ENCODE measurements around the gene ISG20L2.

Gene ISG20L2

GRCh38 chr1:156750711-156751450, 22.3 kb upstream of the ISG20L2 start:
- DNase-seq (ENCODE audit: low read depth in 1 of 2, low spot score in 1 of 2): peak in 1 of 2 experiments; percentile 61
- no peak for TF ChIP-seq JUND (IDR thresholded peaks at IDR 0.05; ENCODE audit: low read depth)
- in situ Hi-C loops (cut with HindIII; ENCODE audit: low pct_unique_long_range_greater_than_20kb, low sequenced_read_pairs): no loop called here

GRCh38 chr1:156750191-156750672, 21.7 kb upstream of the ISG20L2 start:
- DNase-seq (ENCODE audit: low read depth in 1 of 2, low spot score in 1 of 2): peak; percentile 64 to 78
- TF ChIP-seq JUND (IDR thresholded peaks at IDR 0.05; ENCODE audit: low read depth): no peak
- in situ Hi-C loops (cut with HindIII; ENCODE audit: low pct_unique_long_range_greater_than_20kb, low sequenced_read_pairs): no loop called here

DNA sequence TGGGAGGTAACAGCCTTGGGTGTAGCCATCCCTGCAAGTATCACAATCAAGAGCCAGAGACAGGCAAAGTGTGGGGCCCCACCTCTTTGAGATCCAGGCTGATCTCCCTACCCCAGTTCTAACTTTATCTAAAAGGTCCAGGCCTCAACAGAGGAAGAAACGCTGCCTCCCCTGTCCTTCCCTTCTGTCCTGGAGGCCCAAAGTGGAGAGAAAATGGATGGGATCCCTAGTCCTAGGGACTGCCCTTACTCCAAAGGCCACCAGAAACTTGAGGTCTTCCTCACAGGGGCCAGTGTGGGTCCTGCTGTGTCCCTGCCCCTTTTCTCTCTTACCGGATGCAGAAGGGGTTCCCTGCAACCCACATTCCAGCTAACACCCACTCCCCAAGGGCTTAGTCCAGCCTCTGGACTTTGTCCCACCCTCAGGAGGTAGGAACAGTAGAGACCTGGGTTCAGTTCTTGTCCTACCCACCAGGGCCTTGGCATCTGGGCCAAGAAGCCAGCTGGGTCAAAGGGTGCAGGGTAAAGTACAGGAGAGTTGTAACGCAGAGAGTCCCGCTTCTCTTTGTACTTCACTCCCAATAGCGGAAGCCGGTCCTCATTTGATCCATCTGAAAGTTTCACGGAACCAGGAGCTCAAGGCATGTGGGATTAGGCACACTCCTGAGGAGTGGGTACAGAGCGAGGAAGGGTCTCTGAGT, 21.0 kb upstream of the ISG20L2 start:
- in situ Hi-C loops (cut with HindIII; ENCODE audit: low pct_unique_long_range_greater_than_20kb, low sequenced_read_pairs): no loop called here
- no peak for TF ChIP-seq JUND (IDR thresholded peaks at IDR 0.05; ENCODE audit: low read depth)
- no peak for DNase-seq (ENCODE audit: low read depth in 1 of 2, low spot score in 1 of 2)

DNA sequence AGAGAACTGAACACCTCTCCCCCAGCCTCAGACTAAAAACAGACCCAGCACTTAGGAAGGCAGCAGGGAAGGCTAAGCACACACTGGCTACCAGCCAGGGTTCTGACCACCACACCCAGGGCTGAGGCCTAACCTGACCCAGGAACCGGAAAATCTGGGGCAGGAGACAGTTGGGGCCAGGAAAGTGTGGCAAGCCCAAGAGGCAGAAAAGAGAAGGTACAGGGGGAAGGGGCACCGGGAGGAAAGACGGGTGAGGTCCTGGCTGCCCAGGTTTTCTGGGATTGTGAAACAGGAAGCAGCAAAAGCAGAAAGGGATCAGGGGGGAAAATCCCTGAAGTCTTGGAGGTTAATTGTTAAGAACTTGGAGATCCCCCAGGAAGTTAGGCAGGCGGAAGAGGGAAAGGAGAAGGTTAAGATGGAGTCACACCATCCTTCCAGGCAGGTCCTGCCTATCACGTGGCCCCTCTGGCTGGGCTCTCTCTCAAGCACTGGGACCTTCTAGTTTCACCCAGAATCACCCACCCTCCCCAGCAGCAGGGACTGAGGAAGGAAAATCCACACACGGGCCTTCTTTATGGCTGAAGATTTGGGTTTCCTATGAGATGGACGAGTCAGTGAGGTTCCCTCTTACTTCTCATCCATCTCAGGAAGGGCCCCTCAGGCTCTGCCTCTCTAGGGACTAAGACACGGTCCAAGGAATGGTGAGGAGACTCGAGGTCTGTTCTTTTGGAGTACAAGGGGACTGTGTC, 20.3 kb upstream of the ISG20L2 start:
- peak in 1 of 2 experiments; percentile 89 for DNase-seq (ENCODE audit: low read depth in 1 of 2, low spot score in 1 of 2)
- no peak for TF ChIP-seq JUND (IDR thresholded peaks at IDR 0.05; ENCODE audit: low read depth)
- in situ Hi-C loops (cut with HindIII; ENCODE audit: low pct_unique_long_range_greater_than_20kb, low sequenced_read_pairs): no loop called here

DNA sequence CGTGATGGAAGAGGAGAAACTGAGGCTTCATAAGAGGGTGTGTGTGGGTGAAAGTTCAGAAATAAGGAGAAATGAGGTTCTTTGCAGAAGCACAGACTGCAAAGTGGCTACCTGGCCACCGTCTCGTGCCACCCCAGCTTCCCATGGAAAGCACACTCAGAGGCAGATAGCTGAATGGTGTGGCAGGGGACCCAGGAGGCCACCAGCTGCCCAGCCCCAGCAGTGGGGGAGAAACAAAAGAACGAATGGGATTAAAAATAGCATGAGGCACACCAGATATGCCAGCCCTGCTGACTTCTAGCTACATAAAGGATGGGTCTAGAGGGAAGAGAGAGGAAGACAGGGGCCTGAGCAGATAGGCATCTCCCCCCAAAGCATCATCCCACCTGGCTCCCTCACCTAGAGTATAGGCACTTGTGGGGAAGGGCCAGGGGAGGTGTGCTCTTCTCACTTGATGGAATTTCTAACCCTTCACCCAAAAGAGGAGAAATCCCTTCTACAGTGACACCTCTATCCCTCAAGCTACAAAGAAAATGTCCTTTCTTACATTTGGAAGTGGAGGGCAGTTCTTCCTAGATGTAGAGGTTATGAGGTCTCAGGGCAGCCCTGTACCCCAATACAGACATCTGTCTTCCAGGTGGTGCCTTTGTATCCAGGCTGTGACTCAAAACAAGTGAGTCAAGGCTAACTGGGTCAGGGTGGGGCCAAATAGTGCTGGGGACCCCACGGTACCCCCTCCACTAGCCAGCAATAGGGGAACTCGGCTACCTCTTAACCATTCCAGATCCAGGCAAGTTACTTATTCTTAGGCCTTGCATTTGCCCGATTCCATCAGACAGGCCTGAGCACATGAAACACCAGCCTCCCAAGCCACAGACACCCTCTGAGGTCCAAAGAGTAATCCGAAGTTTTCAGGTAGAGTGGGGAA, 19.4 kb upstream of the ISG20L2 start:
- no peak for DNase-seq (ENCODE audit: low read depth in 1 of 2, low spot score in 1 of 2)
- TF ChIP-seq JUND (IDR thresholded peaks at IDR 0.05; ENCODE audit: low read depth): no peak
- in situ Hi-C loops (cut with HindIII; ENCODE audit: low pct_unique_long_range_greater_than_20kb, low sequenced_read_pairs): no loop called here

DNA sequence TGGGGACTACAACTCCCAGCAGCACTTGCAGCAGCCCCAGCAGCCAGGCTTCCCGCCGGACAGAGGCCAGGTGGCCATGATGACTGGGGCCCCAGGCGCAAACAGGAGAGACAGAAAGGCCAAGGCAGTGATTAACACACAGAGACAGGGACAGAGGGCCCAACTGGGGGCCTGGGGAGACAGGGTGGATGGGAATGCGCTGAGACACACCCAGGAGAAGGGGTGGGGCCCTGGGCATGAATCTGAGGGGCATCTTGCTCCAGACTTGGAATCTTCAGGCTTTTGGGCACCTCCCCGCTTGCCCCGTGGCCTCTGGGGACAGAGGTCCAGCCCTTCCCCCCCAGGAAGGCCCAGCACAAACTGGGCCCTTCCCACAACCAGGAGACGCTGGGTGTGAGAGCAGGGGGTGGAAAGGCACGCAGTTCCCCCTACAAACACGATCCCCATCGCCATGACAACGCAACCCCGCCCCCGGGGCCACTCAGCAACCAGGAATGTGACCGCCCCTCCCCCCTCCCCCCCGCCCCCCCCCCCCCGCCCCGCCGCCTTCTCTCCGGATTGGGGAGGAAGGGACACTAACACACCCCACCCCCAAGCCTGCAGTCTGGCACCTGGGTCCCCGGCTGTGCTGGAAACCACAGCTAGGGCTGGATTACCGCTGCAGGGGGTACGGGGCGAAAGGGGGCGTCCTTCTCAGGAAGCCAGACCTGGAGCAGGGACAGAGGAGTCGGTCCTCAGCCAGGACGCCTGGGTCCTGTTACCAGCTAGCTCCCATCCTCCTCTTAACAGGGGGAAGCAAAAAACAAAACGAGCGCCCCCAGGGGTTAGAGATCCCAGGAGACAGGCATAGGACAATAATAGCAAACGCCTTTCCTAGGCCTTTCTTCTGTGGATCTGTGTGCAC, 18.4 kb upstream of the ISG20L2 start:
- in situ Hi-C loops (cut with HindIII; ENCODE audit: low pct_unique_long_range_greater_than_20kb, low sequenced_read_pairs): no loop called here
- TF ChIP-seq JUND (IDR thresholded peaks at IDR 0.05; ENCODE audit: low read depth): peak; percentile 62; the same call in 1 of the 2 replicates
- DNase-seq (ENCODE audit: low read depth in 1 of 2, low spot score in 1 of 2): peak; percentile 82 to 94

GRCh38 chr1:156746406-156746727, 17.8 kb upstream of the ISG20L2 start:
- no peak for TF ChIP-seq JUND (IDR thresholded peaks at IDR 0.05; ENCODE audit: low read depth)

DNA sequence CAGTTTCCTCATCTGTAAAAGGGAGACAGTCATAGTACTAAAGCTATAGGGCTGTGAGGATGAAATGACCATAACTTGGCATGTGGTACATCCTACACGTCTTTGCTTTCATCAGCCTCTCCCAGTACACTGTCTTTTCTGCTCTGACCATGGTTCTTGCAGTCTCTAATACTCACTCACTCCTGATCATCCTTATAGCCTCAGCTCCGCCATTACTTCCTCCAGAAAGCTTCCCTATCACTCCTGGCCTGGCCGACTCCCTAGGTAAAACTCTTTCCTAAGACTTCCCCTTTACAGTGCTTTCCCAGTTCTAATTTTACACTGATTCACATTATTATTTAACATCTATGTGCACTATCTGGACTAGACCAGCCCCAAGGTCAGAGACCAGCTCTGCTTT, 17.3 kb upstream of the ISG20L2 start:
- in situ Hi-C loops (cut with HindIII; ENCODE audit: low pct_unique_long_range_greater_than_20kb, low sequenced_read_pairs): no loop called here
- DNase-seq (ENCODE audit: low read depth in 1 of 2, low spot score in 1 of 2): no peak
- TF ChIP-seq JUND (IDR thresholded peaks at IDR 0.05; ENCODE audit: low read depth): no peak

More at GRCh38 chr1:156746406-156746727, 17.8 kb upstream of the ISG20L2 start:
- in situ Hi-C loops (cut with HindIII; ENCODE audit: low pct_unique_long_range_greater_than_20kb, low sequenced_read_pairs): no loop called here
- no peak for DNase-seq (ENCODE audit: low read depth in 1 of 2, low spot score in 1 of 2)

GRCh38 chr1:156744786-156745419, 16.3 kb upstream of the ISG20L2 start:
- in situ Hi-C loops (cut with HindIII; ENCODE audit: low pct_unique_long_range_greater_than_20kb, low sequenced_read_pairs): no loop called here
- TF ChIP-seq JUND (IDR thresholded peaks at IDR 0.05; ENCODE audit: low read depth): no peak
- DNase-seq (ENCODE audit: low read depth in 1 of 2, low spot score in 1 of 2): no peak

DNA sequence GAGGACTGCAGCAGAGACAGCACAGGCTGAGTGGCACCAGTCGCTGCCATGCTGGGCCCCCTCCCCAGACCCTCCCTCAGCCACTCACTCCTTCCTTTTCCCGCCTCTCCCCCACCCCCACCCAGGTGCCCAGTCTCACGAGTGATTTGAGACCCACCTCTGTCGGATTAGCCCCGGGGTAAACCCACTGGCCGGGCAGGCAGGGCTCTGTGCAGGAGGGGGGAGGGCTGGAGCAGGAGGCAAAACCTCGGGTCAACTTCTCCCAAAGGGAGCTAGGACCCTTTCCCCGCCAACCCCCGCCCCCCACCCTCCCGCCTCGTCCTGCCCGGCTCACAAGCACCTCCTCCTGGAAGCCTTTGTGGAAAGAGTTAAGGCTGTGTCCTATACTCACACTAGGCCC, 15.8 kb upstream of the ISG20L2 start:
- no peak for TF ChIP-seq JUND (IDR thresholded peaks at IDR 0.05; ENCODE audit: low read depth)
- in situ Hi-C loops (cut with HindIII; ENCODE audit: low pct_unique_long_range_greater_than_20kb, low sequenced_read_pairs): no loop called here
- DNase-seq (ENCODE audit: low read depth in 1 of 2, low spot score in 1 of 2): no peak

Measured in T47D (cell line).